ENCODE results near the gene MBD6. TPM values are rescaled to one million over a fixed set of nuclear protein-coding genes. Genes with fewer than 3 reads are reported as not detected.

The MBD6 gene
- total and polyA plus RNA-seq, 7 donors, result 13.5 to 52.8 (median 16.2) TPM

GRCh38 chr12:57528176-57528575 lies 5.6 kb downstream of the MBD6 start:
- no peak for TF ChIP-seq POLR2A (IDR thresholded peaks at IDR 0.05)
- TF ChIP-seq CTCF (IDR thresholded peaks at IDR 0.05), result no peak
- TF ChIP-seq POLR2AphosphoS5 (IDR thresholded peaks at IDR 0.05), result no peak
- no peak for TF ChIP-seq EP300 (IDR thresholded peaks at IDR 0.05)
- H3K9me3 ChIP-seq, result no peaks in the 10 kb centered on the region
- no peak for DNase-seq
- H3K4me1 ChIP-seq, result peaks cover 0 to 31% (median 27%) of the 10 kb centered on the region in 4 donors
- H3K27me3 ChIP-seq, result no peaks in the 10 kb centered on the region
- H3K36me3 ChIP-seq, result peaks cover 49 to 94% (median 76%) of the 10 kb centered on the region in 4 donors
- no peak overlapping the region for H3K4me3 ChIP-seq
- WGBS, 2 donors, result 89 to 90% methylated on average over 12 of the region's 12 CpGs
- no peak overlapping the region for H3K27ac ChIP-seq
- intact Hi-C loops (cut with DNase I), result no loop called here

- no peak for TF ChIP-seq POLR2A (IDR thresholded peaks at IDR 0.05)
- TF ChIP-seq CTCF (IDR thresholded peaks at IDR 0.05), result no peak
- no peak for TF ChIP-seq EP300 (IDR thresholded peaks at IDR 0.05)
- no peak for TF ChIP-seq POLR2AphosphoS5 (IDR thresholded peaks at IDR 0.05)
- no peaks in the 10 kb centered on the region for H3K9me3 ChIP-seq
- H3K36me3 ChIP-seq, result peaks cover 53 to 100% (median 82%) of the 10 kb centered on the region in 4 donors
- no peak overlapping the region for H3K4me3 ChIP-seq
- H3K27ac ChIP-seq, result peak overlapping the region in 1 of 4 donors; percentile 23
- intact Hi-C loops (cut with DNase I), result no loop called here
- WGBS, 2 donors, result 72 to 86% methylated on average over 10 of the region's 10 CpGs
- H3K4me1 ChIP-seq, result peaks cover 0 to 24% (median 19%) of the 10 kb centered on the region in 4 donors
- no peak for DNase-seq
- H3K27me3 ChIP-seq, result no peaks in the 10 kb centered on the region
Observed at GRCh38 chr12:57528831-57529555, 6.4 kb downstream of the MBD6 start.

- Histone ChIP-seq H3K4me3 (no peak overlapping the region), H3K27me3 (no peaks in the 10 kb centered on the region), H3K27ac (peak overlapping the region in 1 of 4 donors; percentile 5), H3K4me1 (peaks cover 0 to 15% (median 11%) of the 10 kb centered on the region in 4 donors), H3K9me3 (no peaks in the 10 kb centered on the region), H3K36me3 (peaks cover 54 to 100% (median 85%) of the 10 kb centered on the region in 4 donors)
- TF ChIP-seq CTCF (IDR thresholded peaks at IDR 0.05) (no peak), POLR2AphosphoS5 (IDR thresholded peaks at IDR 0.05) (no peak), POLR2A (IDR thresholded peaks at IDR 0.05) (no peak), EP300 (IDR thresholded peaks at IDR 0.05) (no peak)
- WGBS, 2 donors, result 81 to 83% methylated on average over 6 of the region's 6 CpGs
- intact Hi-C loops (cut with DNase I), result no loop called here
- no peak for DNase-seq
Observed at GRCh38 chr12:57529831-57530230, 7.2 kb downstream of the MBD6 start.

GRCh38 chr12:57530396-57531142 lies 7.9 kb downstream of the MBD6 start:
- intact Hi-C loops (cut with DNase I), result no loop called here
- Histone ChIP-seq H3K9me3 (no peaks in the 10 kb centered on the region), H3K36me3 (peaks cover 48 to 100% (median 83%) of the 10 kb centered on the region in 4 donors), H3K27me3 (no peaks in the 10 kb centered on the region), H3K4me1 (peaks cover 0 to 8% (median 4%) of the 10 kb centered on the region in 4 donors), H3K27ac (no peak overlapping the region), H3K4me3 (no peak overlapping the region)
- 87 to 88% methylated on average over 5 of the region's 5 CpGs for WGBS, 2 donors
- no peak for DNase-seq
- TF ChIP-seq POLR2AphosphoS5 (IDR thresholded peaks at IDR 0.05) (no peak), POLR2A (IDR thresholded peaks at IDR 0.05) (no peak), EP300 (IDR thresholded peaks at IDR 0.05) (no peak), CTCF (IDR thresholded peaks at IDR 0.05) (no peak)
